GM12891 (cell line): ENCODE measurements around the gene ESYT1.

ENCODE experiments used
- POLR2AphosphoS5 ChIP-seq: IDR thresholded peaks from 2 replicates; pipeline ENCODE4 v1.6.1; 2011; ENCODE audit warnings: low read depth, low read length, control low read depth
- TAF1 ChIP-seq: IDR thresholded peaks from 2 replicates; pipeline ENCODE4 v1.6.1; 2011; ENCODE audit warnings: low read depth, low read length, control low read depth

DNA sequence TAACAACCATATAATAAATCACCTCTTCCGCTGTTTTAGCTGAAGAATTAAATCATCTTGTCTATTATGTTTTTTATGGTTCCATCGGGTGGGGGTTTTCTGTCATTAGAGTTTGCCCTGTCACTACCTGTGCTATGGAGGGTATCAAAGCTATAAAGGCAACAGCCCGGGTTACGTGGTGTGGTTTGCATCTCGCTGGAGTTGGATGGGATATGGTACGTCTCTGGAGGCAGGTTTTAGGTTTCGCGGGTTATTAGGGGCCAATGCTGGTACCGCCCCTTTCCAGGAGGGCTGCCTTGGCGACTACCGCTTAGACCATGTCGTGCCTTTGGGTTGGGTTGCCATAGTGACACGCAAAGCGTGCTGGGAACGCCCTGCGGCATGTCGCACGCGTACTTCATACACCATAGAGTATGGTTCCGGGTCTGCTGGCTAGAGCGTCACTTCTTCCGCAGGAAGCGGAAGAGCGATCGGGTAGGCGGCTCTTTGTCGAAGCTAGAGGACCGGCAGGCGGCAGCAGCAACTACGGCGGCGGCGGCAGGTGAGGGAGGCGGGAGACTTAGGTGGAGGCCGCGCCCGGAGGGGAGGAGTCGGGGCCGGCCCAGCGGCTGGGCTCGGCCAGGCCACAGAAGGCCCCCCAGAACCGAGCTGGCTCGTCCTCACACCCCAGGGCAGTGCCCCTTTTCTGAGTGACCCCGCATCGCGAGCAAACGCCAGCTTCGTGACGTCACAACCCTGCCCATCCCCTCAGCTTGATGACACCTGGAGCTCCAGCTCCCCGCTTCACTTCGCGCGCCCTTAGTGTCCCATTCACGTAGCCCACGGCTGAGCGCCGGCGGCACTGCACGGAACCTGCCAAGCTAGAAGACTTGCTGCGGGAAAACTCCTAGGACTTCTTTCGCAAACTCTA, 10.0 kb upstream of the ESYT1 start, which contains the start of gene ZC3H10:
- TF ChIP-seq POLR2AphosphoS5: peak; percentile 100
- TF ChIP-seq TAF1: peak; percentile 28; the same call in 1 of the 2 replicates
